Testis (tissue), 3 donors: ENCODE results near the gene HDAC7. TPM values are rescaled to one million over a fixed set of nuclear protein-coding genes. Genes with fewer than 3 reads are reported as not detected.
"Not testable (repeated sequence)": the region's sequence is repeated elsewhere in the genome, so short reads cannot be mapped to it uniquely, and the experiment has no call there.

Experiments
- DNase-seq: peaks from one replicate; pipeline ENCODE4 v3.0.0-alpha.2; 2019
- H3K27ac ChIP-seq, 2 donors: fragments of 200-600 bp; sonication (generic); one replicate each; pipeline ENCODE4 v1.5.1; 2019
- H3K27me3 ChIP-seq: fragments of 200-600 bp; sonication (generic); one replicate; pipeline ENCODE4 v1.5.1; 2019
- H3K36me3 ChIP-seq: fragments of 200-600 bp; sonication (generic); one replicate; pipeline ENCODE4 v1.5.1; 2017; ENCODE audit warnings: low read depth; ENCODE audit errors: missing control alignments
- H3K4me1 ChIP-seq: fragments of 200-600 bp; sonication (generic); one replicate; pipeline ENCODE4 v1.5.1; 2019
- H3K4me3 ChIP-seq, 2 donors: fragments of 200-600 bp; sonication (generic); one replicate each; pipeline ENCODE4 v1.5.1; 2017 to 2019
- H3K9me3 ChIP-seq: fragments of 200-600 bp; sonication (generic); one replicate; pipeline ENCODE4 v1.5.1; 2017
- CTCF ChIP-seq, 3 experiments: fragments of 450-650 bp in 2 of 3; fragments of 200-600 bp in 1 of 3; sonication (generic) in 1 of 3; IDR thresholded peaks; one replicate each; pipeline ENCODE4 v1.5.1; 2016 to 2019; ENCODE audit warnings: antibody characterized with exemption in 3 of 3, mild to moderate bottlenecking in 2 of 3, moderate library complexity in 1 of 3
- POLR2A ChIP-seq: fragments of 450-650 bp; IDR thresholded peaks from one replicate; pipeline ENCODE4 v1.6.1; 2017; ENCODE audit warnings: antibody characterized with exemption, mild to moderate bottlenecking, moderate library complexity
- WGBS, 2 donors: methylation state at CpG; one replicate each; pipeline ENCODE4 v1.1.5; 2018; 5-methylcytosine and 5-hydroxymethylcytosine counted together
- intact Hi-C: fragments of 100-400 bp; cut with DNase I; formaldehyde crosslinking; loops from one replicate; pipeline ENCODE4 v1.15.1; 2023; ENCODE audit warnings: low total_unique reads
- polyA plus RNA-seq: library from polyadenylated mRNA; stranded (reverse); fragments of 350-450 nt; fragmentation: Illumina TruSeq; extraction: RNeasy Lipid Tissue Mini Kit (QIAGEN cat#74804); gene quantifications from one replicate; pipeline ENCODE4 v1.2.3, GENCODE V29; 2014; ENCODE audit warnings: low read depth, low replicate concordance; ENCODE audit not compliant: insufficient read depth
- total RNA-seq, 2 donors: library from RNA; depleted of rRNA; stranded (reverse); fragments of >200 nt; gene quantifications; one replicate each; pipeline ENCODE4 v1.2.3, GENCODE V29; 2016

The HDAC7 gene
- total and polyA plus RNA-seq, 3 donors from 2014 or later = 28.2 to 70.0 (median 39.9) TPM

- Histone ChIP-seq H3K4me1 (peaks cover 4% of the 10 kb centered on the region), H3K36me3 (no peaks in the 10 kb centered on the region), H3K27ac (no peak overlapping the region), H3K4me3 (no peak overlapping the region), H3K27me3 (no peaks in the 10 kb centered on the region), H3K9me3 (no peaks in the 10 kb centered on the region)
- 87 to 92% methylated on average over 8 of the region's 8 CpGs for WGBS, 2 donors
- no peak for DNase-seq
- TF ChIP-seq CTCF (IDR thresholded peaks at IDR 0.05) (no peak), POLR2A (no peak)
- intact Hi-C loops = no loop called here
These were observed 25.4 kb upstream of the HDAC7 start for GRCh38 chr12:47845081-47845480.

GRCh38 chr12:47844264-47845019 is 24.7 kb upstream of the HDAC7 start:
- no peaks in the 10 kb centered on the region for H3K27me3 ChIP-seq
- no peak overlapping the region for H3K27ac ChIP-seq
- no peaks in the 10 kb centered on the region for H3K9me3 ChIP-seq
- H3K4me3 ChIP-seq = no peak overlapping the region
- intact Hi-C loops = no loop called here
- DNase-seq = peak; percentile 49
- TF ChIP-seq CTCF (IDR thresholded peaks at IDR 0.05) = no peak
- no peak for TF ChIP-seq POLR2A
- peaks cover 4% of the 10 kb centered on the region for H3K4me1 ChIP-seq
- no peaks in the 10 kb centered on the region for H3K36me3 ChIP-seq
- 57 to 74% methylated on average over 14 to 28 of the region's 28 CpGs for WGBS, 2 donors

GRCh38 chr12:47843226-47843980 is 23.7 kb upstream of the HDAC7 start:
- no peak for DNase-seq
- TF ChIP-seq POLR2A = no peak
- TF ChIP-seq CTCF (IDR thresholded peaks at IDR 0.05) = no peak
- H3K4me3 ChIP-seq = no peak overlapping the region

GRCh38 chr12:47842543-47842942 is 22.8 kb upstream of the HDAC7 start:
- H3K36me3 ChIP-seq, DNase-seq, H3K27ac ChIP-seq, H3K4me1 ChIP-seq, H3K27me3 ChIP-seq, intact Hi-C loops, H3K4me3 ChIP-seq, H3K9me3 ChIP-seq: not testable (repeated sequence)
- 63 to 72% methylated on average over 11 to 12 of the region's 12 CpGs for WGBS, 2 donors

More at GRCh38 chr12:47843226-47843980, 23.7 kb upstream of the HDAC7 start:
- no peaks in the 10 kb centered on the region for H3K36me3 ChIP-seq
- no peaks in the 10 kb centered on the region for H3K9me3 ChIP-seq
- 58 to 64% methylated on average over 14 to 25 of the region's 25 CpGs for WGBS, 2 donors
- H3K27ac ChIP-seq = no peak overlapping the region
- peaks cover 4% of the 10 kb centered on the region for H3K4me1 ChIP-seq
- H3K27me3 ChIP-seq = no peaks in the 10 kb centered on the region
- intact Hi-C loops = no loop called here

- Histone ChIP-seq H3K9me3 (no peaks in the 10 kb centered on the region), H3K4me3 (no peak overlapping the region), H3K27ac (no peak overlapping the region), H3K4me1 (peaks cover 8% of the 10 kb centered on the region), H3K27me3 (no peaks in the 10 kb centered on the region), H3K36me3 (no peaks in the 10 kb centered on the region)
- 68 to 75% methylated on average over 4 of the region's 4 CpGs for WGBS, 2 donors
- intact Hi-C loops = no loop called here
- DNase-seq = no peak
- TF ChIP-seq CTCF (IDR thresholded peaks at IDR 0.05) (no peak), POLR2A (no peak)
These were observed 22.2 kb upstream of the HDAC7 start for GRCh38 chr12:47841910-47842309.
